K562 (cell line): ENCODE results near the gene MKNK1. TPM values are rescaled to one million over a fixed set of nuclear protein-coding genes. Genes with fewer than 3 reads are reported as not detected.

Experiments
- BACH1 ChIP-seq: fragments of 200-800 bp; sonication (Bioruptor generic); IDR thresholded peaks from 2 replicates; pipeline ENCODE4 v1.6.1; 2016; ENCODE audit warnings: missing genetic modification characterization, missing compliant biosample characterization
- BDP1 ChIP-seq: IDR thresholded peaks from 3 replicates; pipeline ENCODE4 v1.6.1; 2011; ENCODE audit not compliant: insufficient read length, insufficient read depth
- CBFA2T3 ChIP-seq: fragments of 450-650 bp; IDR thresholded peaks from 2 replicates; pipeline ENCODE4 v1.6.1; 2017
- CHD2 ChIP-seq: IDR thresholded peaks from 2 replicates; pipeline ENCODE4 v1.6.1; 2011; ENCODE audit warnings: low read depth, low read length
- L3MBTL2 ChIP-seq: fragments of 450-650 bp; IDR thresholded peaks from 2 replicates; pipeline ENCODE4 v1.6.1; 2016; ENCODE audit warnings: mild to moderate bottlenecking, moderate library complexity
- MEIS2 ChIP-seq: fragments of 450-650 bp; IDR thresholded peaks from 2 replicates; pipeline ENCODE4 v1.6.1; 2014; ENCODE audit warnings: mild to moderate bottlenecking; ENCODE audit not compliant: partially characterized antibody
- NCOA6 ChIP-seq: fragments of 450-650 bp; IDR thresholded peaks from 2 replicates; pipeline ENCODE4 v1.6.1; 2017; ENCODE audit warnings: mild to moderate bottlenecking
- PHF8 ChIP-seq: fragments of 200-600 bp; sonication (generic); IDR thresholded peaks from 2 replicates; pipeline ENCODE4 v1.6.1; 2012; ENCODE audit warnings: mixed run types, mild to moderate bottlenecking, inconsistent platforms, low read length, moderate library complexity, borderline replicate concordance
- PTBP1 ChIP-seq: fragments of 200-400 bp; formaldehyde crosslinking; IDR thresholded peaks from 2 replicates; pipeline ENCODE4 v1.6.1; 2017; ENCODE audit warnings: low read depth, low read length
- RUNX1 ChIP-seq: sonication (generic); IDR thresholded peaks from 2 replicates; pipeline ENCODE4 v1.6.1; 2016; ENCODE audit warnings: antibody characterized with exemption, low read depth
- SMAD1 ChIP-seq: fragments of 150-350 bp; IDR thresholded peaks from 2 replicates; pipeline ENCODE4 v1.6.1; 2014; ENCODE audit warnings: low read length, low read depth; ENCODE audit not compliant: partially characterized antibody
- ZNF165 ChIP-seq: fragments of 250-450 bp; sonication (Bioruptor Pico); IDR thresholded peaks from 2 replicates; pipeline ENCODE4 v1.4.0; 2020; ENCODE audit warnings: borderline replicate concordance
- ZNF197 ChIP-seq: fragments of 200-800 bp; sonication (Bioruptor generic); IDR thresholded peaks from 2 replicates; pipeline ENCODE4 v1.6.1; 2016; ENCODE audit warnings: low read depth, missing genetic modification characterization, missing compliant biosample characterization
- ZNF668 ChIP-seq: fragments of 250-450 bp; sonication (Bioruptor Pico); IDR thresholded peaks from 2 replicates; pipeline ENCODE4 v1.8.0; 2022; ENCODE audit warnings: mild to moderate bottlenecking, inconsistent platforms
- ZNF76 ChIP-seq: fragments of 250-450 bp; sonication (Bioruptor Pico); IDR thresholded peaks from 2 replicates; pipeline ENCODE4 v1.4.0; 2020; ENCODE audit warnings: mild to moderate bottlenecking, moderate library complexity, borderline replicate concordance
- polyA plus RNA-seq, 8 experiments: library from polyadenylated mRNA; depleted of rRNA in 4 of 8; stranded (reverse) in 5 of 8; unstranded in 3 of 8; fragments of >200 nt; fragmentation: Nextera tagmentation in 2 of 8; fragmentation: Illumina TruSeq in 1 of 8; extraction: Ambion mirVana in 2 of 8; extraction: Trizol in 1 of 8; gene quantifications; 2 replicates each; pipeline versions ENCODE4 v1.2.1 to v1.2.3, GENCODE V29; 2011 to 2014; ENCODE audit warnings: inconsistent platforms in 1 of 8, missing spikeins in 1 of 8
- total RNA-seq, 7 experiments: library from RNA; depleted of rRNA in 6 of 7; stranded (reverse); fragments of >200 nt in 6 of 7; fragmentation: Illumina TruSeq in 2 of 7; extraction: Trizol in 2 of 7; gene quantifications; 2 replicates each; pipeline versions ENCODE4 v1.2.1 to v1.2.3, GENCODE V29; 2011 to 2021; ENCODE audit warnings: low replicate concordance in 1 of 7
- TF ChIP-seq, protein P1 (sequence below): fragments of 450-650 bp; conservative IDR thresholded peaks from 2 replicates; pipeline ENCODE4 v1.6.1; 2016; ENCODE audit warnings: missing genetic modification characterization, low read depth, mild to moderate bottlenecking, missing compliant biosample characterization, moderate library complexity
- TF ChIP-seq, protein P2 (sequence below), 2 experiments: fragments of 450-650 bp in 1 of 2; sonication (generic) in 1 of 2; formaldehyde crosslinking; conservative IDR thresholded peaks; 2 replicates each; pipeline versions ENCODE4 v1.4.0 to v1.8.1; 2020 to 2022; ENCODE audit warnings: mild to moderate bottlenecking in 1 of 2, missing genetic modification reagents in 1 of 2
- TF ChIP-seq, protein P3 (sequence below): fragments of 450-650 bp; IDR thresholded peaks from 2 replicates; pipeline ENCODE4 v1.6.1; 2016; ENCODE audit warnings: low read depth, mild to moderate bottlenecking, moderate library complexity
- TF ChIP-seq, protein P4 (sequence below): sonication (generic); formaldehyde crosslinking; IDR thresholded peaks from 2 replicates; pipeline ENCODE4 v1.8.0; 2023; ENCODE audit warnings: missing genetic modification reagents, mild to moderate bottlenecking, borderline replicate concordance

MKNK1 gene
- total and polyA plus RNA-seq, 9 of the 15 experiments (the other 6 are each of a cell fraction or from before 2014, with no cell fraction given): 27.7 to 51.3 (median 43.7) TPM

DNA sequence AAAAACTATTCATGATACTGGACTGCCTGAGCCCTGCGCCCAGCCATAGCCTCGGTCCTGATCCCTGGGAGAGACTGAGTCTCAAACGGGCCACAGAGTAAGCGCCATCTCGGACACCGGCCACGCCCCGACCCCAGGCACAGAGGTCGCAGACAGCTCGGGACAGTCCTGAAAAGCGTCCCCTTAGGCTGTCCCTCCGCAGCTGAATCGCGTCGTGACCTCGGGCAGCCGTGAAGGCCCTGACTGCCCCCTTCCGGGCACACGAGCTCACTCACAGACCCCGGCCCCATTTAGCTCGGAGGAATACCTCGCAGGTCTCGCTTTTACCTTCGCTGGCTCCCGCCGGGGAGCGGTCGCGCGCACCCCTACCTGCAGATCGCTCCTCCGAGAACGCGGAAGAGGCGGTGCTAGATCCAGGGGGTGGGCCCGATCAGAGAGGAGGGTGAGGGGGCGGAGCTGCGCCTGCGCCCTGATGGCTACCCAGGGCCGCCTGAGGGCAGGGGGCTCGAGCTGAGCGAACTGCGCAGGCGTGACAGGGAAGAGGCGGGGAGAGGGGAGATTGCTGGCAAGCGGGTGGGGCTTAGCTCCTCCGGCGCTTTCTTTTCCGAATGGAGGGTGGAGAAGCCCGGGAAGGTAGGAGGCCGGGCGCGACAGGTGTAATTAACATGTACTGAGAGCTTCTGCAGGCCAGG lies at the start of gene MKNK1 (continued):
- TF ChIP-seq, protein P1, sequence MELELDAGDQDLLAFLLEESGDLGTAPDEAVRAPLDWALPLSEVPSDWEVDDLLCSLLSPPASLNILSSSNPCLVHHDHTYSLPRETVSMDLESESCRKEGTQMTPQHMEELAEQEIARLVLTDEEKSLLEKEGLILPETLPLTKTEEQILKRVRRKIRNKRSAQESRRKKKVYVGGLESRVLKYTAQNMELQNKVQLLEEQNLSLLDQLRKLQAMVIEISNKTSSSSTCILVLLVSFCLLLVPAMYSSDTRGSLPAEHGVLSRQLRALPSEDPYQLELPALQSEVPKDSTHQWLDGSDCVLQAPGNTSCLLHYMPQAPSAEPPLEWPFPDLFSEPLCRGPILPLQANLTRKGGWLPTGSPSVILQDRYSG (tag): no peak
- no peak for TF ChIP-seq ZNF76
- peak; percentile 95 for TF ChIP-seq MEIS2
- TF ChIP-seq ZNF668 (CRISPR knock-in tag): no peak
- TF ChIP-seq CBFA2T3: no peak
- TF ChIP-seq CHD2: no peak
- no peak for TF ChIP-seq RUNX1
- no peak for TF ChIP-seq SMAD1
- TF ChIP-seq, protein P2, sequence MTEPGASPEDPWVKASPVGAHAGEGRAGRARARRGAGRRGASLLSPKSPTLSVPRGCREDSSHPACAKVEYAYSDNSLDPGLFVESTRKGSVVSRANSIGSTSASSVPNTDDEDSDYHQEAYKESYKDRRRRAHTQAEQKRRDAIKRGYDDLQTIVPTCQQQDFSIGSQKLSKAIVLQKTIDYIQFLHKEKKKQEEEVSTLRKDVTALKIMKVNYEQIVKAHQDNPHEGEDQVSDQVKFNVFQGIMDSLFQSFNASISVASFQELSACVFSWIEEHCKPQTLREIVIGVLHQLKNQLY (CRISPR knock-in tag; conservative IDR thresholded peaks at IDR 0.05): no peak
- peak; percentile 99 for TF ChIP-seq PHF8
- TF ChIP-seq, protein P3, sequence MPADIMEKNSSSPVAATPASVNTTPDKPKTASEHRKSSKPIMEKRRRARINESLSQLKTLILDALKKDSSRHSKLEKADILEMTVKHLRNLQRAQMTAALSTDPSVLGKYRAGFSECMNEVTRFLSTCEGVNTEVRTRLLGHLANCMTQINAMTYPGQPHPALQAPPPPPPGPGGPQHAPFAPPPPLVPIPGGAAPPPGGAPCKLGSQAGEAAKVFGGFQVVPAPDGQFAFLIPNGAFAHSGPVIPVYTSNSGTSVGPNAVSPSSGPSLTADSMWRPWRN: no peak
- no peak for TF ChIP-seq NCOA6
- TF ChIP-seq BACH1: no peak
- no peak for TF ChIP-seq ZNF165 (CRISPR knock-in tag)
- no peak for TF ChIP-seq PTBP1
- peak; percentile 65 for TF ChIP-seq L3MBTL2
- TF ChIP-seq BDP1: no peak
- TF ChIP-seq, protein P4, sequence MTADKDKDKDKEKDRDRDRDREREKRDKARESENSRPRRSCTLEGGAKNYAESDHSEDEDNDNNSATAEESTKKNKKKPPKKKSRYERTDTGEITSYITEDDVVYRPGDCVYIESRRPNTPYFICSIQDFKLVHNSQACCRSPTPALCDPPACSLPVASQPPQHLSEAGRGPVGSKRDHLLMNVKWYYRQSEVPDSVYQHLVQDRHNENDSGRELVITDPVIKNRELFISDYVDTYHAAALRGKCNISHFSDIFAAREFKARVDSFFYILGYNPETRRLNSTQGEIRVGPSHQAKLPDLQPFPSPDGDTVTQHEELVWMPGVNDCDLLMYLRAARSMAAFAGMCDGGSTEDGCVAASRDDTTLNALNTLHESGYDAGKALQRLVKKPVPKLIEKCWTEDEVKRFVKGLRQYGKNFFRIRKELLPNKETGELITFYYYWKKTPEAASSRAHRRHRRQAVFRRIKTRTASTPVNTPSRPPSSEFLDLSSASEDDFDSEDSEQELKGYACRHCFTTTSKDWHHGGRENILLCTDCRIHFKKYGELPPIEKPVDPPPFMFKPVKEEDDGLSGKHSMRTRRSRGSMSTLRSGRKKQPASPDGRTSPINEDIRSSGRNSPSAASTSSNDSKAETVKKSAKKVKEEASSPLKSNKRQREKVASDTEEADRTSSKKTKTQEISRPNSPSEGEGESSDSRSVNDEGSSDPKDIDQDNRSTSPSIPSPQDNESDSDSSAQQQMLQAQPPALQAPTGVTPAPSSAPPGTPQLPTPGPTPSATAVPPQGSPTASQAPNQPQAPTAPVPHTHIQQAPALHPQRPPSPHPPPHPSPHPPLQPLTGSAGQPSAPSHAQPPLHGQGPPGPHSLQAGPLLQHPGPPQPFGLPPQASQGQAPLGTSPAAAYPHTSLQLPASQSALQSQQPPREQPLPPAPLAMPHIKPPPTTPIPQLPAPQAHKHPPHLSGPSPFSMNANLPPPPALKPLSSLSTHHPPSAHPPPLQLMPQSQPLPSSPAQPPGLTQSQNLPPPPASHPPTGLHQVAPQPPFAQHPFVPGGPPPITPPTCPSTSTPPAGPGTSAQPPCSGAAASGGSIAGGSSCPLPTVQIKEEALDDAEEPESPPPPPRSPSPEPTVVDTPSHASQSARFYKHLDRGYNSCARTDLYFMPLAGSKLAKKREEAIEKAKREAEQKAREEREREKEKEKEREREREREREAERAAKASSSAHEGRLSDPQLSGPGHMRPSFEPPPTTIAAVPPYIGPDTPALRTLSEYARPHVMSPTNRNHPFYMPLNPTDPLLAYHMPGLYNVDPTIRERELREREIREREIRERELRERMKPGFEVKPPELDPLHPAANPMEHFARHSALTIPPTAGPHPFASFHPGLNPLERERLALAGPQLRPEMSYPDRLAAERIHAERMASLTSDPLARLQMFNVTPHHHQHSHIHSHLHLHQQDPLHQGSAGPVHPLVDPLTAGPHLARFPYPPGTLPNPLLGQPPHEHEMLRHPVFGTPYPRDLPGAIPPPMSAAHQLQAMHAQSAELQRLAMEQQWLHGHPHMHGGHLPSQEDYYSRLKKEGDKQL (CRISPR knock-in tag): no peak
- TF ChIP-seq ZNF197 (CRISPR knock-in tag): no peak
